ENCODE results near the gene ARID1B. TPM values are rescaled to one million over a fixed set of nuclear protein-coding genes. Genes with fewer than 3 reads are reported as not detected.

The ARID1B gene
- total and polyA plus RNA-seq, 2 experiments from 2014 or later: 32.9 to 67.0 TPM

DNA sequence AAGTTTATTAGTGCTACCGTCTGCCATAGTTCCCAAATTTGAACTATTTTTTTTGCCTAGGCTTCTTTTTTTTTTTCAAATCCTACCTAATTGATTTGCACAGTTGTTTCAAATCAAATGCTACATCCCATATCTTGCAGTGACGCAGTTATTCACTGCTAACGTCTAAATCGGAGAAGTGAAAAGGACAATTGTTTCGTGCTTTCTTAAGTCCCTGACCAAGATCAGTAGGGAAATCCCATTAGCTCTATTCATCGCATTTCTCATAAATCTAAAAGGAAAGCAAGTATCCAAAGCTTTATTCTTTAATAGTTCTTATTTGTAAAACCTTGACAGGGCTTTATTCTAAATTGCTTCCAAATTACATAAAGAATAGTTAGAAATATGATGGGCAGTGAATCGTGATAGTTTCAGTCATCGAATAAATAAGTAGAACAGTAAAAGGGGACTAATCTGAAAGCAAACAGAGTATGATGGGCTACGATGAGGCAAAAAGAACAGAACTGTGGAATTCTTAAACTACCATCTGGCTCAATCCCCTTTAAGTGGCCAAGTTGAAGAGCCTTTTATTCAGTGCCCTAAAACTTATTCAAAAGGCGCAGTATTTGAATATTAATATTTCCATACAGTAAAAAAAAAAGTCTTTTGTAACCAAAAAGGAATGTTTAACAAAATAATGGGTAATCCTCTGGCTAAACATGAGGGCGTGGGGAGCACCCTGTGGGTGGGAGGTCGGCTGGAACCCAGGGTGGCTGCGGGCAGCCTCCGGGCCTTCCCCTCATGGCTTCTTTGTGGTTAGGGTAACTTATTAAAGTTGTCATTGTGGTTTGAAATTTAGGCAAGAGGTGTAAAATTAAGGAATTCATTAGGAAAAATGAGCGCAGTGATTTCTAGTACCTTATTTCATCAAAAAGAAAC is 3.0 kb upstream of the ARID1B start:
- H3K27me3 ChIP-seq: no peaks in the 10 kb centered on the region
- no peak overlapping the region for H3K4me3 ChIP-seq
- peaks cover 24% of the 10 kb centered on the region for H3K4me1 ChIP-seq (ENCODE audit: insufficient read depth)
- no peaks in the 10 kb centered on the region for H3K36me3 ChIP-seq (replicated peaks; ENCODE audit: insufficient read depth, low read depth)
- H3K9me2 ChIP-seq (replicated peaks; ENCODE audit: insufficient read depth): no peaks in the 10 kb centered on the region
- H3K9me3 ChIP-seq (ENCODE audit: low read depth): no peaks in the 10 kb centered on the region
- WGBS (ENCODE audit: low lambda C conversion rate, missing lambda C conversion rate): 58% methylated on average over 15 of the region's 15 CpGs
- H2AFZ ChIP-seq: peak overlapping the region; percentile 13
- H3K27ac ChIP-seq: peak overlapping the region; percentile 99
- peaks cover 26% of the 10 kb centered on the region for H3K79me2 ChIP-seq
- no peak for DNase-seq (ENCODE audit: low spot score)
- peak overlapping the region; percentile 59 for H3K4me2 ChIP-seq
- no peaks in the 10 kb centered on the region for H4K20me1 ChIP-seq (ENCODE audit: insufficient read depth, poor library complexity, severe bottlenecking)
- TF ChIP-seq EZH2 (IDR thresholded peaks at IDR 0.05; ENCODE audit: borderline replicate concordance): no peak

DNA sequence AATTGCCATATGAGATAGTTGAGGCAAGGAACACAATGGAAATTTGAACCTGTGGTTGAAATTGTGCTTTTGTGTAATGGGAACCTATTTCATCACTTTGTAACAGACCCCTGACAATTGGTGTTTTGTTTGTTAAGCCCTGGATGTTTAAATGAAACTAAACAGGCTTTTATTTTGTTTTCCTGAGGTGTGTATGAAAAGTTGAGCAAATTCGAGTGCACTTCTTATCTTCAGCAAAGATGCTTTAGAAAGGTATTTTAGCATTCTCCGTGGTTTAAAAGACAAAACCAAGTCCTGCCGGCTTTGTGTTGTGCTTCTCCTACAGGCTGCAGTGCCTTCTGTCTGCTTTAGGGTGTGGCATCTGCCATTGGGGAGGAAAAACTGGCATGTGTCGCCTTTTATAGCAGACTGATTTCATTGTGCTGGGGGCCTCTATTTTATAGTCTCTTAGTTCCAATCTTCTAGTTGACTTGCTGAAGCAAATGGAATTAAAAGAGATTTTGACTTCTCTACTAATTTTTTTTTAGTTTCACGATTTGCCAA is 2.2 kb upstream of the ARID1B start:
- TF ChIP-seq, protein P1, sequence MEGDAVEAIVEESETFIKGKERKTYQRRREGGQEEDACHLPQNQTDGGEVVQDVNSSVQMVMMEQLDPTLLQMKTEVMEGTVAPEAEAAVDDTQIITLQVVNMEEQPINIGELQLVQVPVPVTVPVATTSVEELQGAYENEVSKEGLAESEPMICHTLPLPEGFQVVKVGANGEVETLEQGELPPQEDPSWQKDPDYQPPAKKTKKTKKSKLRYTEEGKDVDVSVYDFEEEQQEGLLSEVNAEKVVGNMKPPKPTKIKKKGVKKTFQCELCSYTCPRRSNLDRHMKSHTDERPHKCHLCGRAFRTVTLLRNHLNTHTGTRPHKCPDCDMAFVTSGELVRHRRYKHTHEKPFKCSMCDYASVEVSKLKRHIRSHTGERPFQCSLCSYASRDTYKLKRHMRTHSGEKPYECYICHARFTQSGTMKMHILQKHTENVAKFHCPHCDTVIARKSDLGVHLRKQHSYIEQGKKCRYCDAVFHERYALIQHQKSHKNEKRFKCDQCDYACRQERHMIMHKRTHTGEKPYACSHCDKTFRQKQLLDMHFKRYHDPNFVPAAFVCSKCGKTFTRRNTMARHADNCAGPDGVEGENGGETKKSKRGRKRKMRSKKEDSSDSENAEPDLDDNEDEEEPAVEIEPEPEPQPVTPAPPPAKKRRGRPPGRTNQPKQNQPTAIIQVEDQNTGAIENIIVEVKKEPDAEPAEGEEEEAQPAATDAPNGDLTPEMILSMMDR (IDR thresholded peaks at IDR 0.05; ENCODE audit: poor library complexity): no peak
- no peak for TF ChIP-seq EZH2phosphoT487 (IDR thresholded peaks at IDR 0.05; ENCODE audit: low read depth, severe bottlenecking, unreplicated experiment)
- TF ChIP-seq EZH2 (IDR thresholded peaks at IDR 0.05; ENCODE audit: borderline replicate concordance): no peak
- H3K27me3 ChIP-seq: no peaks in the 10 kb centered on the region
- H3K4me3 ChIP-seq: no peak overlapping the region
- no peaks in the 10 kb centered on the region for H3K9me2 ChIP-seq (replicated peaks; ENCODE audit: insufficient read depth)
- peak overlapping the region; percentile 59 for H3K4me2 ChIP-seq
- H4K20me1 ChIP-seq (ENCODE audit: insufficient read depth, poor library complexity, severe bottlenecking): no peaks in the 10 kb centered on the region
- WGBS (ENCODE audit: low lambda C conversion rate, missing lambda C conversion rate): 38% methylated on average over 5 of the region's 5 CpGs
- no peaks in the 10 kb centered on the region for H3K9me3 ChIP-seq (ENCODE audit: low read depth)
- H3K36me3 ChIP-seq (replicated peaks; ENCODE audit: insufficient read depth, low read depth): no peaks in the 10 kb centered on the region
- H3K4me1 ChIP-seq (ENCODE audit: insufficient read depth): peaks cover 24% of the 10 kb centered on the region
- H3K79me2 ChIP-seq: peaks cover 32% of the 10 kb centered on the region
- peak overlapping the region; percentile 99 for H3K27ac ChIP-seq
- no peak for DNase-seq (ENCODE audit: low spot score)
- peak overlapping the region; percentile 13 for H2AFZ ChIP-seq

GRCh38 chr6:156775717-156776116 is 1.5 kb upstream of the ARID1B start:
- Histone ChIP-seq H3K4me1 (ENCODE audit: insufficient read depth) (peaks cover 24% of the 10 kb centered on the region), H2AFZ (no peak overlapping the region), H3K27ac (peak overlapping the region; percentile 99), H3K4me3 (no peak overlapping the region), H3K79me2 (peaks cover 37% of the 10 kb centered on the region), H3K36me3 (replicated peaks; ENCODE audit: insufficient read depth, low read depth) (no peaks in the 10 kb centered on the region), H3K9me3 (ENCODE audit: low read depth) (no peaks in the 10 kb centered on the region), H3K4me2 (peak overlapping the region; percentile 89), H3K27me3 (no peaks in the 10 kb centered on the region), H4K20me1 (ENCODE audit: insufficient read depth, poor library complexity, severe bottlenecking) (peaks cover 3% of the 10 kb centered on the region), H3K9me2 (replicated peaks; ENCODE audit: insufficient read depth) (no peaks in the 10 kb centered on the region)
- TF ChIP-seq, protein P1 (IDR thresholded peaks at IDR 0.05; ENCODE audit: poor library complexity): no peak
- no peak for TF ChIP-seq EZH2 (IDR thresholded peaks at IDR 0.05; ENCODE audit: borderline replicate concordance)
- no peak for TF ChIP-seq EZH2phosphoT487 (IDR thresholded peaks at IDR 0.05; ENCODE audit: low read depth, severe bottlenecking, unreplicated experiment)
- no peak for DNase-seq (ENCODE audit: low spot score)
- 84% methylated on average over 5 of the region's 5 CpGs for WGBS (ENCODE audit: low lambda C conversion rate, missing lambda C conversion rate)

DNA sequence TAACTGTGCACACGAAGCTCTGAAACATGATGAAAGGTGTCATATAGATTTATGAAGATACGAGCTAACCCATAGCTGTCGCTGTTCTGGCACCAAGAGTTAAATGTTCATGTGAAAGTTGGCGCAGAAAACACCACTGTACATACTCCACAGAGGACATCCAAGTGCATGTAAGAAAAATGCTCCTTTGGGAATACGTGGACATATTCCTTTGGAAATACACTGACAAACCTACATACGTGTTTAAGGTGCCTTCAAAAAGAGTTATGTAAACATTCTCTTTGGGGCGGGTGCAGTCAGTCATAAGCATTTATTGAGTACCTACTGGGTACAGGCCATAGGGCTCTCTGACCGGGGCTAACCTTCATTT is 723 bp upstream of the ARID1B start:
- peaks cover 10% of the 10 kb centered on the region for H4K20me1 ChIP-seq (ENCODE audit: insufficient read depth, poor library complexity, severe bottlenecking)
- TF ChIP-seq EZH2phosphoT487 (IDR thresholded peaks at IDR 0.05; ENCODE audit: low read depth, severe bottlenecking, unreplicated experiment): no peak
- TF ChIP-seq, protein P1 (IDR thresholded peaks at IDR 0.05; ENCODE audit: poor library complexity): peak; percentile 10
- DNase-seq (ENCODE audit: low spot score): peak; percentile 37
- WGBS (ENCODE audit: low lambda C conversion rate, missing lambda C conversion rate): 21% methylated on average over 8 of the region's 8 CpGs
- H3K27ac ChIP-seq: peak overlapping the region; percentile 99
- H3K36me3 ChIP-seq (replicated peaks; ENCODE audit: insufficient read depth, low read depth): no peaks in the 10 kb centered on the region
- H3K9me2 ChIP-seq (replicated peaks; ENCODE audit: insufficient read depth): no peaks in the 10 kb centered on the region
- H2AFZ ChIP-seq: peak overlapping the region; percentile 64
- no peaks in the 10 kb centered on the region for H3K27me3 ChIP-seq
- peaks cover 44% of the 10 kb centered on the region for H3K79me2 ChIP-seq
- peaks cover 24% of the 10 kb centered on the region for H3K4me1 ChIP-seq (ENCODE audit: insufficient read depth)
- no peaks in the 10 kb centered on the region for H3K9me3 ChIP-seq (ENCODE audit: low read depth)
- H3K4me2 ChIP-seq: peak overlapping the region; percentile 89
- H3K4me3 ChIP-seq: peak overlapping the region; percentile 49
